ENCODE data around the gene RPL19.

RPL19 gene

GRCh38 chr17:39197380-39198185 is 2.5 kb upstream of the RPL19 start, which contains the start of gene CACNB1:
Gene CACNB1 (minus strand): TSS chr17:39197669. CDS start chr17:39197495, 174 bp downstream.
- peak; percentile 30 for DNase-seq (ENCODE audit: low read depth, low spot score)

- DNase-seq (ENCODE audit: low read depth, low spot score): no peak
These were observed 1.9 kb upstream of the RPL19 start for GRCh38 chr17:39198186-39198566.

- DNase-seq (ENCODE audit: low read depth, low spot score): peak; percentile 79
These were observed 338 bp upstream of the RPL19 start for GRCh38 chr17:39199820-39200069.

GRCh38 chr17:39200957-39201510 is 951 bp downstream of the RPL19 start:
- no peak for DNase-seq (ENCODE audit: low read depth, low spot score)

- no peak for DNase-seq (ENCODE audit: low read depth, low spot score)
These were observed 4.2 kb downstream of the RPL19 start for GRCh38 chr17:39204245-39204644.

GRCh38 chr17:39205112-39205526 is 5.0 kb downstream of the RPL19 start:
- DNase-seq (ENCODE audit: low read depth, low spot score): no peak

GRCh38 chr17:39208136-39208535 is 8.1 kb downstream of the RPL19 start:
- no peak for DNase-seq (ENCODE audit: low read depth, low spot score)

GRCh38 chr17:39208893-39209292 is 8.8 kb downstream of the RPL19 start:
- DNase-seq (ENCODE audit: low read depth, low spot score): no peak

- DNase-seq (ENCODE audit: low read depth, low spot score): peak; percentile 44
These were observed 9.4 kb downstream of the RPL19 start for GRCh38 chr17:39209317-39210092.

GRCh38 chr17:39210093-39210434 is 10.0 kb downstream of the RPL19 start:
- DNase-seq (ENCODE audit: low read depth, low spot score): no peak

GRCh38 chr17:39212195-39212810 is 12.2 kb downstream of the RPL19 start:
- no peak for DNase-seq (ENCODE audit: low read depth, low spot score)

- no peak for DNase-seq (ENCODE audit: low read depth, low spot score)
These were observed 12.9 kb downstream of the RPL19 start for GRCh38 chr17:39212841-39213480.

- no peak for DNase-seq (ENCODE audit: low read depth, low spot score)
These were observed 13.8 kb downstream of the RPL19 start for GRCh38 chr17:39213852-39214251.

- no peak for DNase-seq (ENCODE audit: low read depth, low spot score)
These were observed 17.8 kb downstream of the RPL19 start for GRCh38 chr17:39217734-39218369.

- no peak for DNase-seq (ENCODE audit: low read depth, low spot score)
These were observed 18.8 kb downstream of the RPL19 start for GRCh38 chr17:39218906-39219305.

- no peak for DNase-seq (ENCODE audit: low read depth, low spot score)
These were observed 19.6 kb downstream of the RPL19 start for GRCh38 chr17:39219647-39220154.

- no peak for DNase-seq (ENCODE audit: low read depth, low spot score)
These were observed 21.5 kb downstream of the RPL19 start for GRCh38 chr17:39221572-39221971.

GRCh38 chr17:39222151-39222550 is 22.1 kb downstream of the RPL19 start:
- DNase-seq (ENCODE audit: low read depth, low spot score): no peak

- DNase-seq (ENCODE audit: low read depth, low spot score): no peak
These were observed 23.1 kb downstream of the RPL19 start for GRCh38 chr17:39222866-39223834.
